GM21723 (cell line): ENCODE data around the gene PCDH17.

Source experiments
- ATAC-seq: cut with Tn5 transposase; IDR thresholded peaks from one replicate; pipeline ENCODE4 v1.9.1; 2021; ENCODE audit warnings: mild to moderate bottlenecking, moderate library complexity; ENCODE audit not compliant: unreplicated experiment

The PCDH17 gene

GRCh38 chr13:57726981-57727380 lies 95.4 kb downstream of the PCDH17 start:
- no peak for ATAC-seq

- no peak for ATAC-seq
Measured at GRCh38 chr13:57734306-57734705, 102.8 kb downstream of the PCDH17 start.

GRCh38 chr13:57739089-57739488 lies 107.5 kb downstream of the PCDH17 start:
- ATAC-seq: no peak

- ATAC-seq: no peak
Measured at GRCh38 chr13:57739543-57740190, 108.1 kb downstream of the PCDH17 start.

GRCh38 chr13:57740719-57741118 lies 109.2 kb downstream of the PCDH17 start:
- ATAC-seq: no peak

GRCh38 chr13:57748096-57748495 lies 116.6 kb downstream of the PCDH17 start:
- ATAC-seq: no peak

- ATAC-seq: no peak
Measured at GRCh38 chr13:57760951-57761350, 129.4 kb downstream of the PCDH17 start.

GRCh38 chr13:57763689-57764088 lies 132.1 kb downstream of the PCDH17 start:
- ATAC-seq: no peak
